ENCODE data around the gene NIBAN1.

DNA sequence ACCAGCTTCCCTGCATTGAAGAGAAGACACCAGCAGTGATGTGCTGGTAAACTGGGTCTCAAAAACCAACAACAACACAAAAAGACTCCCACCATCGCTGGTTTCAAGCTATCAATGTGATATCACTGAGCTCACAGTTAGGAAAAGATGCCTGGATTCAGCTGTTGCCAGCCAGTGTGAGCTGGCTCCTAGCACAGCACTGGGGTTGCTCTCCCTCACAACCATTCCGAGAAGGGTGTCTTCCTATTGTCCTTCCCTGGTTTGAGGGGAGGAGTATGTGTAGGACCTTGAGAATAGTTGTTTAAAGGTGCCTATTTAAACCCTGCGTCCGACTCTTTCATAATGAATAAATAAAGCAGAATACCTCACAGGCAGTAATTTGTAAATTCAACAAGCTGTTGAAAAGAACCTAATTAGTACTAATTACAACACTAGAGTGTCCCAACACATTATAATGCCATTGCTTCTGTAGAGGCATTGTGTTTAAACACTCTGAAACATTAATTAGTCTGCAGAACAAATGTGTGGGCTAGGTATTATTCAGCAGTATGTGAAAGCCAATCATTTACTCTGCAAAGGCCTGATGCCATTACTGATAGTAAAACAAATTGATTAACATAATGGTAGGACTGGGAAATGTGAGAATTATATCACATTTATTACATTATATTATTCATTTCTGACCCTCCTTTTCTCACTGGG, 17.2 kb downstream of the NIBAN1 start:
- TF ChIP-seq CTCF (IDR thresholded peaks at IDR 0.05; ENCODE audit: insufficient read depth, low read depth, low read length) (no peak), EZH2 (IDR thresholded peaks at IDR 0.05; ENCODE audit: insufficient read depth, low read length) (no peak)
